ENCODE measurements around the gene LHFPL2. TPM values are rescaled to one million over a fixed set of nuclear protein-coding genes. Genes with fewer than 3 reads are reported as not detected.

The LHFPL2 gene
- total RNA-seq, 2 experiments from 2014 or later, result 0.19 to 0.25 TPM

DNA sequence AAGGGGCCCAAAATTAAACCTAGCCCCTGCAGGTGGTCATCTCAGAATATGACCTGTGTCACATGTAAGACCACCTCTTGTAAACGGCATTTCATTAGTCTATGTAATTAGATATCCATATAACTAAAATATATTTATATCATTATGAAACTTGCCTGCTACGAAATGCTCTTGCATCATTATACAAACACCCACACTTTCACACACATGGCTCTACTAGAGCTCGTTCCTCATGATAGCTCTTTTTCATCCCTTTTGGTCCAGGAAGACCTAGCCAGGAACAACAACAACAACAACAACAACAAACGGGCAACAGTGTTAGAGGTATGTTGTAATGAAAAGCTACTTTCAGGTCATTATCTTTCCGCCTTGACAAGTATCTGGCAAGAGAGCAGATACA is 58.6 kb downstream of the LHFPL2 start:
- CTCF ChIA-PET, result no interaction called here
- ATAC-seq (ENCODE audit: poor library complexity) (no peak), DNase-seq (no peak)
- Histone ChIP-seq H3K27ac (ENCODE audit: low read depth in 1 of 2, low read length in 2 of 2) (no peak overlapping the region), H3K9me3 (ENCODE audit: control insufficient read depth in 1 of 2, insufficient read depth in 1 of 2, low read length in 2 of 2) (peaks cover 0 to under 1% of the 10 kb centered on the region in 2 experiments), H3K36me3 (ENCODE audit: insufficient read depth, low read length) (no peaks in the 10 kb centered on the region), H3K27me3 (ENCODE audit: control insufficient read depth in 1 of 2, insufficient read depth in 2 of 2, low read length in 2 of 2) (peaks cover 4 to 7% of the 10 kb centered on the region in 2 experiments), H3K4me3 (ENCODE audit: low read length) (no peak overlapping the region), H3K4me1 (ENCODE audit: insufficient read depth, low read length) (no peaks in the 10 kb centered on the region)
- POLR2A ChIA-PET, result no interaction called here
- Mint-ChIP-seq H3K36me3 (ENCODE audit: low read depth) (no peaks in the 10 kb centered on the region), H3K9me3 (peaks cover 4% of the 10 kb centered on the region), H3K4me1 (ENCODE audit: low read depth) (no peaks in the 10 kb centered on the region), H3K27me3 (peaks cover 22% of the 10 kb centered on the region), H3K4me3 (no peak overlapping the region), H3K27ac (no peak overlapping the region)
- TF ChIP-seq, protein P1, sequence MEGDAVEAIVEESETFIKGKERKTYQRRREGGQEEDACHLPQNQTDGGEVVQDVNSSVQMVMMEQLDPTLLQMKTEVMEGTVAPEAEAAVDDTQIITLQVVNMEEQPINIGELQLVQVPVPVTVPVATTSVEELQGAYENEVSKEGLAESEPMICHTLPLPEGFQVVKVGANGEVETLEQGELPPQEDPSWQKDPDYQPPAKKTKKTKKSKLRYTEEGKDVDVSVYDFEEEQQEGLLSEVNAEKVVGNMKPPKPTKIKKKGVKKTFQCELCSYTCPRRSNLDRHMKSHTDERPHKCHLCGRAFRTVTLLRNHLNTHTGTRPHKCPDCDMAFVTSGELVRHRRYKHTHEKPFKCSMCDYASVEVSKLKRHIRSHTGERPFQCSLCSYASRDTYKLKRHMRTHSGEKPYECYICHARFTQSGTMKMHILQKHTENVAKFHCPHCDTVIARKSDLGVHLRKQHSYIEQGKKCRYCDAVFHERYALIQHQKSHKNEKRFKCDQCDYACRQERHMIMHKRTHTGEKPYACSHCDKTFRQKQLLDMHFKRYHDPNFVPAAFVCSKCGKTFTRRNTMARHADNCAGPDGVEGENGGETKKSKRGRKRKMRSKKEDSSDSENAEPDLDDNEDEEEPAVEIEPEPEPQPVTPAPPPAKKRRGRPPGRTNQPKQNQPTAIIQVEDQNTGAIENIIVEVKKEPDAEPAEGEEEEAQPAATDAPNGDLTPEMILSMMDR (IDR thresholded peaks at IDR 0.05), result no peak
- intact Hi-C loops (cut with DNase I, micrococcal nuclease), result no loop called here

DNA sequence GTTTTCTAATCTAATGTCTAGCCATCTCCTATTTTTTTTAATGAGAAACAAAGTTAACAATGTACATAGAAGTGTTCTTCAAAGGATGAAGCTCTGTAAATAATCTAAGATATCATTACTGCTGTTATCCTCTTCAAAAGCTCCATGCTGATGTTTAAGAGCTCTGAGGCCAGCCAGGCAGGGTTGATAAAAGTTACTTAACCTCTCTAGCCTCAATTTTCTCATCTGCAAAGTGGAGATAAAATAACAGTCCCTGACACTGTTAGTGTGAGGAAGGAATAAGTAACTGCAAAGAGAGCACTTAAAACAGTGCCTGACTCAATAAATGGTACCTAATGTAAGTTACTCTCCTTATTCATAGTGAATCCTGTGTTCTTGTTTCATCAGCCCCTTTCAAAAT is 60.1 kb downstream of the LHFPL2 start:
- Histone ChIP-seq H3K4me3 (ENCODE audit: low read length) (no peak overlapping the region), H3K27me3 (ENCODE audit: control insufficient read depth in 1 of 2, insufficient read depth in 2 of 2, low read length in 2 of 2) (peaks cover 4 to 7% of the 10 kb centered on the region in 2 experiments), H3K36me3 (ENCODE audit: insufficient read depth, low read length) (no peaks in the 10 kb centered on the region), H3K4me1 (ENCODE audit: insufficient read depth, low read length) (no peaks in the 10 kb centered on the region), H3K9me3 (ENCODE audit: control insufficient read depth in 1 of 2, insufficient read depth in 1 of 2, low read length in 2 of 2) (peaks cover 0 to 5% of the 10 kb centered on the region in 2 experiments), H3K27ac (ENCODE audit: low read depth in 1 of 2, low read length in 2 of 2) (no peak overlapping the region)
- DNase-seq (no peak), ATAC-seq (ENCODE audit: poor library complexity) (no peak)
- Mint-ChIP-seq H3K4me1 (ENCODE audit: low read depth) (no peaks in the 10 kb centered on the region), H3K27ac (no peak overlapping the region), H3K27me3 (peaks cover 12% of the 10 kb centered on the region), H3K9me3 (peaks cover 4% of the 10 kb centered on the region), H3K4me3 (no peak overlapping the region), H3K36me3 (ENCODE audit: low read depth) (no peaks in the 10 kb centered on the region)
- TF ChIP-seq, protein P1 (IDR thresholded peaks at IDR 0.05), result no peak
- intact Hi-C loops (cut with DNase I, micrococcal nuclease), result no loop called here
- ChIA-PET POLR2A (no interaction called here), CTCF (no interaction called here)

DNA sequence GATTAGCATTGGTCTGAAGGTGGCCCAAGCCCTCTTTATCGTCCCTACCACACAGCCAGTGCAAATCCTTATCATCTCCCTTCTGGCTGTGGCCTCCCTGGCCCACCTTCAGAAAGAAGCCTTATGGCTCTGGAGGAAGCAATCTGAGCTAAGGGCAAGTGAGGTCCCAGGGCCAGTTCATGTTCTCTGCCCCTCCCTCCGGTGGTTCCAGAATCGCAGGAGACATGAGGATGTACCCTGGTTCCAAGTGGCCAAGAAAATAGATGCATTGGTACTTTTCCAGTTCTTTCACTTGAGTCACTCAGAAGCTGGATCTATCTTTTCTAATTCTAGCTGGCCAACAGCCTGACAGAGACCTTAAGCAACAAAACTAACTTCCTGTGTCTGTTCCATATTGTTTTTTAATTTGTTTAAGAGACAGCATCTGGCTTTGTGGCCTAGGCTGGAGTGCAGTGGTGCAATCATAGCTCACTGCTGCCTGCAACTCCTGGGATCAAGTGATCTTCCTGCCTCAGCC is 60.7 kb downstream of the LHFPL2 start:
- peaks cover 4% of the 10 kb centered on the region for H3K9me3 Mint-ChIP-seq
- CTCF ChIA-PET, result no interaction called here
- H3K36me3 Mint-ChIP-seq (ENCODE audit: low read depth), result no peaks in the 10 kb centered on the region

More for the DNA sequence above, 60.7 kb downstream of the LHFPL2 start:
- TF ChIP-seq, protein P1 (IDR thresholded peaks at IDR 0.05), result no peak
- Histone ChIP-seq H3K4me1 (ENCODE audit: insufficient read depth, low read length) (no peaks in the 10 kb centered on the region), H3K27ac (ENCODE audit: low read depth in 1 of 2, low read length in 2 of 2) (no peak overlapping the region), H3K4me3 (ENCODE audit: low read length) (no peak overlapping the region), H3K9me3 (ENCODE audit: control insufficient read depth in 1 of 2, insufficient read depth in 1 of 2, low read length in 2 of 2) (peaks cover 0 to 5% of the 10 kb centered on the region in 2 experiments), H3K36me3 (ENCODE audit: insufficient read depth, low read length) (no peaks in the 10 kb centered on the region), H3K27me3 (ENCODE audit: control insufficient read depth in 1 of 2, insufficient read depth in 2 of 2, low read length in 2 of 2) (peaks cover 4 to 7% of the 10 kb centered on the region in 2 experiments)
- POLR2A ChIA-PET, result no interaction called here
- intact Hi-C loops (cut with DNase I, micrococcal nuclease), result no loop called here
- no peak overlapping the region for H3K4me3 Mint-ChIP-seq
- H3K27ac Mint-ChIP-seq, result no peak overlapping the region
- peaks cover 5% of the 10 kb centered on the region for H3K27me3 Mint-ChIP-seq
- ATAC-seq (ENCODE audit: poor library complexity) (no peak), DNase-seq (no peak)
- H3K4me1 Mint-ChIP-seq (ENCODE audit: low read depth), result no peaks in the 10 kb centered on the region
